BJ (cell line): ENCODE measurements around the gene TEX29. TPM values are rescaled to one million over a fixed set of nuclear protein-coding genes. Genes with fewer than 3 reads are reported as not detected.

Source experiments
- CTCF ChIA-PET: fragments of 350-600 bp; formaldehyde crosslinking; extraction: SDS; loops from one replicate; lab custom pipeline; 2021; ENCODE audit warnings: antibody characterized with exemption, inconsistent platforms; lab: Yijun Ruan, JAX
- POLR2A ChIA-PET: fragments of 300-600 bp; sonication (Branson Sonifier 250); formaldehyde crosslinking; extraction: SDS; loops from one replicate; lab custom pipeline; 2021; ENCODE audit warnings: antibody characterized with exemption; lab: Charles Lee
- DNase-seq: peaks from one replicate; pipeline ENCODE4 v3.0.0-alpha.2; 2011; ENCODE audit warnings: low read depth
- H3K27me3 ChIP-seq: 2 replicates; pipeline ENCODE4 v1.6.0; 2011; ENCODE audit warnings: low read length; ENCODE audit not compliant: control insufficient read depth, insufficient read depth
- H3K36me3 ChIP-seq: 2 replicates; pipeline ENCODE4 v1.5.1; 2011; ENCODE audit warnings: low read length; ENCODE audit not compliant: control insufficient read depth, insufficient read depth
- H3K4me3 ChIP-seq: 2 replicates; pipeline ENCODE4 v1.5.1; 2011; ENCODE audit warnings: low read depth, mild to moderate bottlenecking, control low read depth, low read length
- CTCF ChIP-seq: IDR thresholded peaks from 2 replicates; pipeline ENCODE4 v1.5.1; 2011; ENCODE audit warnings: low read depth, mild to moderate bottlenecking, control low read depth, inconsistent platforms, low read length, moderate library complexity; ENCODE audit not compliant: insufficient read depth
- polyA plus RNA-seq: library from polyadenylated mRNA; depleted of rRNA; stranded (reverse); fragments of >200 nt; gene quantifications from 2 replicates; pipeline ENCODE4 v1.2.3, GENCODE V29; 2011

The TEX29 gene
- polyA plus RNA-seq, 1 experiment: 0.17 TPM

GRCh38 chr13:111283991-111284390, 36.5 kb upstream of the TEX29 start:
- CTCF ChIA-PET: no interaction called here
- POLR2A ChIA-PET: no interaction called here
- Histone ChIP-seq H3K4me3 (no peak overlapping the region), H3K27me3 (no peaks in the 10 kb centered on the region), H3K36me3 (peaks cover 46% of the 10 kb centered on the region)
- TF ChIP-seq CTCF: no peak
- DNase-seq: no peak

GRCh38 chr13:111284565-111284964, 35.9 kb upstream of the TEX29 start:
- CTCF ChIA-PET: interaction anchor here (1.1 to 3.4 kb wide), 4 partner anchors 12 to 216 kb away, joined by 3 to 13 read pairs (median 7); no protein-coding TSS in a partner anchor

GRCh38 chr13:111286162-111286561, 34.3 kb upstream of the TEX29 start:
- ChIA-PET POLR2A (no interaction called here), CTCF (interaction anchor here (1.0 to 3.4 kb wide), 4 partner anchors 10 to 218 kb away, joined by 3 to 13 read pairs (median 7); no protein-coding TSS in a partner anchor)
- DNase-seq: no peak
- no peak overlapping the region for H3K4me3 ChIP-seq
- peaks cover 43% of the 10 kb centered on the region for H3K36me3 ChIP-seq
- no peaks in the 10 kb centered on the region for H3K27me3 ChIP-seq
- no peak for TF ChIP-seq CTCF

More at GRCh38 chr13:111284565-111284964, 35.9 kb upstream of the TEX29 start:
- POLR2A ChIA-PET: no interaction called here
- Histone ChIP-seq H3K27me3 (no peaks in the 10 kb centered on the region), H3K4me3 (no peak overlapping the region), H3K36me3 (peaks cover 41% of the 10 kb centered on the region)
- DNase-seq: no peak
- TF ChIP-seq CTCF: no peak

- H3K27me3 ChIP-seq: no peaks in the 10 kb centered on the region
- H3K4me3 ChIP-seq: no peak overlapping the region
- POLR2A ChIA-PET: no interaction called here
- CTCF ChIA-PET: interaction anchor here (2.1 to 3.4 kb wide), 2 partner anchors 10 to 218 kb away, joined by 11 to 13 read pairs; no protein-coding TSS in a partner anchor
- H3K36me3 ChIP-seq: peaks cover 44% of the 10 kb centered on the region
- no peak for DNase-seq
- no peak for TF ChIP-seq CTCF
Observed at GRCh38 chr13:111286749-111287148, 33.7 kb upstream of the TEX29 start.

GRCh38 chr13:111287201-111287600, 33.2 kb upstream of the TEX29 start:
- ChIA-PET POLR2A (no interaction called here), CTCF (interaction anchor here (3.4 kb wide), 1 partner anchor 219 kb away, joined by 13 read pairs; no protein-coding TSS in a partner anchor)
- TF ChIP-seq CTCF: no peak
- peaks cover 44% of the 10 kb centered on the region for H3K36me3 ChIP-seq
- no peak for DNase-seq
- no peak overlapping the region for H3K4me3 ChIP-seq
- H3K27me3 ChIP-seq: no peaks in the 10 kb centered on the region
